ENCODE data around the gene HEMGN.

- TF ChIP-seq CTCF (IDR thresholded peaks at IDR 0.05; ENCODE audit: poor library complexity, severe bottlenecking) (no peak), SMC3 (conservative IDR thresholded peaks at IDR 0.05; ENCODE audit: poor library complexity) (no peak)
These were observed 47.8 kb downstream of the HEMGN start for GRCh38 chr9:97889941-97890887.
